ENCODE data around the gene RALGAPA1. TPM values are rescaled to one million over a fixed set of nuclear protein-coding genes. Genes with fewer than 3 reads are reported as not detected.
"Not testable (repeated sequence)": the region's sequence is repeated elsewhere in the genome, so short reads cannot be mapped to it uniquely, and the experiment has no call there.

Gene RALGAPA1
- total RNA-seq, 2 donors from 2014 or later, result 65.8 to 73.2 TPM

DNA sequence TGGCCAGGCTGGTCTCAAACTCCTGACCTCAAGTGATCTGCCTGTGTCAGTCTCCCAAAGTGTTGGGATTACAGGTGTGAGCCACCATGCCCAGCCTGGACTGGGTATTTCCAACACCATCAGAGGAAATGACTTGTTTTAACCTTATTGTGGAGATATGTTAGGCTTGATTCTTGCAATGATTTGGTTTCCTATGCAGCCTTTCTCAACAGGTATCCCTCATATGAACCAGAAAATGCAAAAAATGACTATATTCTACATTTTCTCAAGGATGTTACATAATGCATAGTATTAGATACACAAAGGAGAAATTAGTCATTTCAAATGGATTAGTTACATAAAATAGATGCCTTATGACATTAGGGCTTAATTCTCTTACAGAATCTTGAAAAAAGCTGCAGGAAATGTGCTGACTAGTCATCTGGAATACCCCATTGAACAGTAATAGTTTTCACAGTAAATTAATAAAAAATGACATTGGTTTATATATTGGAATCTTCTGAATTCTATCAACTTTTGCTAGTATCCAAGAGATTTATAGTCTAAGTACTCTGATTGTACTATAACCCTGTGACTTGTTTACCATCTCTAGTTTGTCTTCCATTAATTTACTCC is 142.6 kb downstream of the RALGAPA1 start:
- intact Hi-C loops (cut with DNase I), result no loop called here
- no peak for DNase-seq (ENCODE audit: low spot score)

DNA sequence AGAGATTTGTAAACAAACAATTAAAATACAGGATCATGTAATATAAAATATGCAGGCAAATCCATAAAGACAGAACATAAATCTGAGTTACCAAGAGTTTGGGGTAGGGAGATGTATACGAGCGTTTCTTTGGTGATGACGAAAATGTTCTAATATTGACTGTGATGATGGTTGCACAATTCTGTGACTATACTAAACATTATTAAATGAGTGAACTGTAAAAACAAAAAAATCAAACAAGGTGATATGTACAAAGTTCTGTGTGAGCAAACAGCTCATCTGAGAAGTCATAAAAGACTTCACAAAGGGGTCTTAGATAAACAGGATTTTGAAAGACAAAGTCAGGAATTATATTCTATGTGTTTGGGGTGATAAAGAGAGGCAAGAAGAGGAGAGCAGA is 147.2 kb downstream of the RALGAPA1 start:
- intact Hi-C loops (cut with DNase I), result no loop called here
- DNase-seq (ENCODE audit: low spot score), result no peak

DNA sequence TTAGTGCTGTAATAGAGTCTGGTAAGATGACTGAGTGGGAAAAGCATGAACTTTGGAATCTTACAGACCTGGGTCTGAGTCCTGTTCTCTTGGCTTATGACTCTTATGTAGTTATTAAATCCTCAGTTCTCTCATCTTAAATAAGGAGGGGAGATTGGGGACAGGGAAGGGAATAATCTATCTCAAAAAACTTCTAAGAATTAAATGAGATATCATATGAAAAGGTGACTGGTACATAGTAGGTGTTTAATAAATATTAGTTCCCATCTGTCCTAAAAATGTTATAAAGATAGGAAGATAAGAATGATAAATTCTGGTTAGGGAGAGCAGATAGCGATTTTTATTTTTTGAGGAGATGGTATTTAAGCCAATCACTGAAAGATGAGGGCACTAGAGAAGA is 156.1 kb downstream of the RALGAPA1 start:
- intact Hi-C loops (cut with DNase I), result no loop called here
- DNase-seq (ENCODE audit: low spot score), result no peak

DNA sequence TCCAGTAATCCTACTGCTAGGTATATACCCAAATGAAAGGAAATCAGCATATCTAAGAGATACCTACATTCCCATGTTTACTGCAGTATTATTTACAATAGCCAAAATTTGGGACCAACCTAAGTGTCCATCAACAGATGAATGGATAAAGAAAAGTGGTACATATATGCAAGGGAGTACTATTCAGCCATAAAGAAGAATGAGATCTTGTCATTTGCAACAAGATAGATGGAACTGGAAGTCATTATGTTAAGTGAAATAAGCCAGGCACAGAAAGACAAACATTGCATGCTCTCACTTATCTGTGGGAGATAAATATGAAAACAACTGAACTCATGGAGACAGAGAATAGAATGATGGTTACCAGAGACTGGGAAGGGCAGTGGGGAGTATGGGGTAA is 165.6 kb downstream of the RALGAPA1 start:
- intact Hi-C loops (cut with DNase I), result no loop called here
- DNase-seq (ENCODE audit: low spot score), result no peak

DNA sequence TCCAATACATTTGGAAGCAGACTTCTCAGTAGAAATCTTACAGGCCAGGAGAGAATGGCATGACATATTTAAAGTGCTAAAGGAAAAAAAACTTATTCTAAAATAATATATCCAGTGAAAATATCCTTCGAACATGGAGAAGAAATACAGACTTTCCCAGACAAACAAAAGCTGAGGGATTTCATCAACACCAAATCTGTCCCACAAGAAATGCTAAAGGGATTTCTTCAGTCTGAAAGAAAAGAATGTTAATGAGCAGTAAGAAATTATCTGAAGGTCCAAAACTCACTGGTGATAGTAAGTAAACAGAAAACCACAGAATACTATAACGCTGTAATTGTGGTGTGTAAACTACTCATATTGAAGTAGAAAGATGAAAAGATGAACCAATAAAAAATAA is 171.2 kb downstream of the RALGAPA1 start:
- intact Hi-C loops (cut with DNase I), result no loop called here
- no peak for DNase-seq (ENCODE audit: low spot score)

DNA sequence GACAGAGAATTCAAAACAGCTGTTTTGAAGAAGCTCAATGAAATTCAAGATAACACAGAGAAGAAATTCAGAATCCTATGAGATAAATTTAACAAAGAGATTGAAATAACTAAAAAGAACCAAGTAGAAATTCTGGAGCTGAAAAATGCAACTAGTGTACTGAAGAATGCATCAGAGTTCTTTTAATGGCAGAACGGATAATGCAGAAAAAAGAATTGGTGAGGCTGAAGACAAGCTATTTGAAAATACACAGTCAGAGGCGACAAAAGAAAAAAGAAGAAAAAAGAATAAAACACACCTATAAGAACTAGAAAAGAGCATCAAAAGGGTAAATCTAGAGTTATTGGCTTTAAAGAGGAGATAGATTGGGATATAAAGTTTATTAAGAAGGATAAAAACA is 171.8 kb downstream of the RALGAPA1 start:
- no peak for DNase-seq (ENCODE audit: low spot score)
- intact Hi-C loops (cut with DNase I), result no loop called here

DNA sequence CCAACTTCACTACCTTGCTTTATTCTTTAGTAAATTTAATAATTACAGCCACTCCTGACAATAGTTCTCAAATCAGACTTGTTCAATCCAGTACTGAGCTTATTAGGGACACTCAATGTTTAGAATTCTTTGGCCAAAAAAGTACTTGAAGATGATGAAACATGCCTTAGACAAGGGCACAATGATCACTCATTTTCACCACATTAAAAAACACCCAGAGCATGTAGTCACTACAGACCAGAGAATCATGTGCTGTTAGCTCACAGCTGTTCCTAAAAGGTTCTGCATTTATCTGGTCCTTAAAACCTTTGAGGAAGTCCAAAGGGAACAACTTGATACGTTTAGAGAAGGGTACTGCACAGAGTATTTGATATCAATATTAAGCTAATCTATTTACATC is 176.4 kb downstream of the RALGAPA1 start:
- DNase-seq (ENCODE audit: low spot score), result no peak
- intact Hi-C loops (cut with DNase I), result no loop called here

DNA sequence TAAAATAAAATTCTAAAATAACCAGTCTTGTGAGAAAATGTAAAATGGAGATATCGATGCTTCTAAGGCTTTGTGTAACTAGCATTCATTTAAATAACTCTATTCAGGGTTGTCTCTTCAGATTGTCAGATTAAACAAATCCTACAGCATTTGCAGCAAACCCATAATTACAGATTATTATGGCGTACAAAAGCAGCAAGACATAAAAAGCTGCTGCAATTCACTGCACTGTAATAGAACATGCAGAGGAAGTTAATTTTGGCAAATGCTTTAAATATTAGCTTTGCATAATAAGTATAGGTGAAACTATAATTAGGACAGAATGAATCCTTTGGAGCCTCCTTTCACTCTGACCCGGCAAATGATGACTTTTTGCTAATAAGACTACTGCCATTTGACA is 176.8 kb downstream of the RALGAPA1 start:
- intact Hi-C loops (cut with DNase I), result no loop called here
- DNase-seq (ENCODE audit: low spot score), result no peak

DNA sequence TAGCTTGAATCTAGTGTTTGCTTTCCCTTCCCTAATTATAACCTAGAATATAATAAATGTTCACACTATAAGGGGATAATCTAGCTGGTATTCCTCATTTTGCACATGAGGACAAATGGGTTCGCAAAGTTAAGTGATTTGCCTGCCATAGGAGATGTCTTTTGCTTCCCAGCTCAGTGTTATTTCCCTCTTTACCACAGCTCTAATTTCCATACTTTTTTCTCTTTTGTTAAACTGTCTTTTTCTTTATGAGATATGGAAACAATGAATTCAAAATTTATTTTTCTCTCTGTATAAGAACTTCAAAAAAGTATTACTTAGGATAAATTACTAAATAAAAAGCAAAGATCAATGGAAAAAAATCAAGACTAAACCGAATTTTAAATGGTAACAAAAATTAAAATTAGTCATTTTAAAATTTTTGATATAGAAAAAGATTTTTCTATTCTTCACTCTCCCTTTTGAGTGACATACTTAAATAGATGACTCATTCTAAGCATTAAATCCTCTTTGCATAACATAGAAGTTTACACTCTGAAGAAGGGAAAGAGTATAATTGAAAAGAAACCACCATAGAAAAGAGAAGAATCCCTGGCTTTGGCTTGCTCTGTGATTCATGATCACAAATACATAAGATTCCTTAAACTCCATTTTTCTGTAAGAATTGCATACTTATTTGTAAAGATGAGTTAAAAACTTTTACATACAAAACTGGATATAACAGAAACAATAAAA is 177.9 kb downstream of the RALGAPA1 start:
- intact Hi-C loops (cut with DNase I), result no loop called here
- DNase-seq (ENCODE audit: low spot score), result no peak

DNA sequence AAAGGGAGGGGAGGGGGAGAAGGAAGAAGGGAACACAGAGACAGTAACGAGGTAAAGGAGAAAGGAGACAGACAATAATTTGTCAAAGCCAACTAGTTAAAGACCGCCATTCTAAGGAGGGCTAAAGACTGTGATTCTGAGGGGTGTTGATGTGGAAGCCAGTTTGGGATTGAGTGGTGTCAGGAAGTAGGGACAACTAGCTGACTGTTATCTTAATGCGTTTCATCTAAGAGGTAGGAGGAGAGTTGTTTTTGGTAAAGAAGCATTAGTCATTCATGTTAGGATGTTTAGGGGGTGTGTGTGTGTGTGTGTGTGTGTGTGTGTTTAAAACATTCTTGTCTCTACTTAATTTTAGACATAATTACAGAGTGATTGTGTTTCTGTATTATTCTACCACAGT is 180.1 kb downstream of the RALGAPA1 start:
- intact Hi-C loops (cut with DNase I), result no loop called here
- DNase-seq (ENCODE audit: low spot score), result no peak

DNA sequence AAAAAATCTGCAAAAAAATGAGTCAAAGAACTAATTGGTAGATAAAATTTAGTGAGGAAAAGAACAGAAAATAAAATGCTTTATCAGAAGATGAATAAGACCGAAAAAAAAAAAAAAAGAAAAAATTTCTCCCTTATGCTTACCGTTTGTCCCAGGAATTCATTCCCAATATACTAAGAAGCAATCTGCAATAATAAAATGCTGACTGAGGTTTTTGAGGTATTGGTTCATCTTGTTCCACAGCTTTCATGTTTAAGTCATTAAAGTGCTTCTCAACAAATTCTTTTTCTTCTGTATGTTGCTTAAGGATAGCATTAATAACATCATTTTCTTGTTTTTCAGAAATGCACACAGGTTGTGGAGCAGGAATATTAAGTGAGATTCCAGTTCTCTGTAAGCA is 182.1 kb downstream of the RALGAPA1 start:
- DNase-seq (ENCODE audit: low spot score); intact Hi-C loops (cut with DNase I): not testable (repeated sequence)

DNA sequence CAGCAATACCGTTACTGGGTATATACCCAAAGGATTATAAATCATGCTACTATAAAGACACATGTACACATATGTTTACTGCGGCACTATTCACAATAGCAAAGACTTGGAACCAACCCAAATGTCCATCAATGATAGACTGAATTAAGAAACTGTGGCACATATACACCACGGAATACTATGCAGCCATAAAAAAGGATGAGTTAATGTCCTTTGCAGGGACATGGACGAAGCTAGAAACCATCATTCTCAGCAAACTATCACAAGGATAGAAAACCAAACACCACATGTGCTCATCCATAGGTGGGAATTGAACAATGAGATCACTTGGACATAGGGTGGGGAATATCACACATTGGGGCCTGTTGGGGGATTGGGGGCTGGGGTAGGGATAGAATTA is 187.1 kb downstream of the RALGAPA1 start:
- intact Hi-C loops (cut with DNase I); DNase-seq (ENCODE audit: low spot score): not testable (repeated sequence)

DNA sequence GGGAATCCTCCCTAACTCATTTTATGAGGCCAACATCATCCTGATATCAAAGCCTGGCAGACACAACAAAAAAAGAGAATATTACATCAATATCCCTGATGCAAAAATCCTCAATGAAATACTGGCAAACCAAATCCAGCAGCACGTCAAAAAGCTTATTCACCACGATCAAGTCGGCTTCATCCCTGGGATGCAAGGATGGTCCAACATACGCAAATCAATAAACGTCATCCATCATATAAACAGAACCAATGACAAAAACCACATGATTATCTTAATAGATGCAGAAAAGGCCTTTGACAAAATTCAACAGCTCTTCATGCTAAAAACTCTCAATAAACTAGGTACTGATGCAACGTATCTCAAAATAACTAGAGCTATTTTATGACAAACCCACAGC is 189.1 kb downstream of the RALGAPA1 start:
- DNase-seq (ENCODE audit: low spot score); intact Hi-C loops (cut with DNase I): not testable (repeated sequence)

DNA sequence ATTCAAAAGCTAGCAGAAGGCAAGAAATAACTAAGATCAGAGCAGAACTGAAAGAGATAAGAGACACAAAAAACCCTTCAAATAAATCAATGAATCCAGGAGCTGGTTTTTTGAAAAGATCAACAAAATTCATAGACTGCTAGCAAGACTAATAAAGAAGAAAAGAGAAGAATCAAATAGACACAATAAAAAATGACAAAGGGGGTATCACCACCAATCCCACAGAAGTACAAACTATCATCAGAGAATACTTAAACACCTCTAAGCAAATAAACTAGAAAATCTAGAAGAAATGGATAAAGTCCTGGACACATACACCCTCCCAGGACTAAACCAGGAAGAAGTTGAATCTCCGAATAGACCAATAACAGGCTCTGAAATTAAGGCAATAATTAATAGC is 189.6 kb downstream of the RALGAPA1 start:
- DNase-seq (ENCODE audit: low spot score); intact Hi-C loops (cut with DNase I): not testable (repeated sequence)

DNA sequence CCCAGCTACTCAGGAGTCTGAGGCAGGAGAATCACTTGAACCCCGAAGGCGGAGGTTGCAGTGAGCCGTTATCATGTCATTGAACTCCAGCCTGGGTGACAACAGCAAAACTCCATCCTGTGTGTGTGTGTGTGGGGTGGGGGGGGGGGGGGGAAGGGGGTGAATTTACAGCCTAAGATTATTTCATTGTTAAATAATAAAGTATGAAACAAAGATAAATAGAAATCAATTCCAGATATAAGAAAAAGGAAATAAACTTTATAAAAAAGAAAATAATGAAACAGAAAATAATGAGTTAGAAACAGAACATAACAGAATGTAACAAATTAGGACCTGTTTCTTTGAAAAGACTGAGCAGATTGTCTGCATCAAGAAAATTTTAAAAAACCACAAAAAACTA is 191.6 kb downstream of the RALGAPA1 start:
- DNase-seq (ENCODE audit: low spot score), result no peak
- intact Hi-C loops (cut with DNase I), result no loop called here

DNA sequence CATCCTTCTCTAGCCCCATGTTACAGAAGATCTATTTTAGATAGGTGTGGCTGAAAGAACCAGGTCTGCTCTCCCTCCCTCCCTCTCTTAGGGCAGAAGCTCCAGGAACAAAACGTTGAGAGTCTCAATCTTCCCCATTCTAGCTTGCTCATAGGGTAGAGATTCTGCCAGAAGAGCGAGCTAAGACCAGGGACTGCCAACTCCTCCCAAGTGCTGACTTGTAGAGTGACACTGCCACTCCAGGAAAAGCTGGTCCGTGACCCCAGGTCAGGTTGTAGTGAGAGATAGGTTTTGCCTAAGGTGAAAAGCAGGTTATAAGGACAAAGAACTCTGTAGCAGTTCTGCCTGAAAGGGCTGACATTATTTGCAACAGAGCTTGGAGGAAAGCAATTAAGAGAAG is 201.7 kb downstream of the RALGAPA1 start:
- intact Hi-C loops (cut with DNase I), result no loop called here
- DNase-seq (ENCODE audit: low spot score), result no peak

DNA sequence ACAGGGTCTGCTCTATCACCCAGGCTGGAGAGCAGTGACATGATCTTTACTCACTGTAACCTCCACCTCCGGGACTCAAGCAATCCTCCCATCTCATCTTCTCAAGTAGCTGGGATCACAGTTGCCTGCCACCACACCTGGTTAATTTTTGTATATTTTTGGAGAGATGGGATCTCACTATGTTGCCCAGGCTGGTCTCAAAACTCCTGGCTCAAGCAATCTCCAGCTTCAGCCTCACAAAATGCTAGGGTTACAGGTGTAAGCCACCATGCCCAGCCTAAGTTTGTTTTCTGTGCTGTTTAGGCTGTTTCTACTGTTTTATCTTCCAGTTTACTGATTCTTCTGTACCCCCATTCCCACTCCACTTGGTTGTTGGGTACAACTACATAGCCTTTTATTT is 208.8 kb downstream of the RALGAPA1 start:
- DNase-seq (ENCODE audit: low spot score), result no peak
- intact Hi-C loops (cut with DNase I), result no loop called here

DNA sequence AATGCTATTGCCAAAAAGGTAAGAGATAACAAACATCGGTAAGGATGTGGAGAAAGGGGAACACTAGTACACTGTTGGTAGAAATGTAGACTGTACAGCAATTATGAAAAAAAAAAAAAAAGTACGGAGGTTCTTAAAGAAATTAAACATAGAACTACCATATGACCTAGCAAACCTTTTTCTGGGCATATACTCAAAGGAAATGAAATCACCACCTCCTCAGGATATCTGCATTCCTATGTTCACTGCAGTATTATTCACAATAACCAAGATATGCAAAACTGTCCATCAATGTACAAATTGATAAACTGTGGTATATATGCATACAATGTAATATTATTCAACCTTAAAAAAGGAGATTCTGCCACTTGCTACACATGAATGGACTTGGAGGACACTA is 214.5 kb downstream of the RALGAPA1 start:
- DNase-seq (ENCODE audit: low spot score), result no peak
- intact Hi-C loops (cut with DNase I), result no loop called here

DNA sequence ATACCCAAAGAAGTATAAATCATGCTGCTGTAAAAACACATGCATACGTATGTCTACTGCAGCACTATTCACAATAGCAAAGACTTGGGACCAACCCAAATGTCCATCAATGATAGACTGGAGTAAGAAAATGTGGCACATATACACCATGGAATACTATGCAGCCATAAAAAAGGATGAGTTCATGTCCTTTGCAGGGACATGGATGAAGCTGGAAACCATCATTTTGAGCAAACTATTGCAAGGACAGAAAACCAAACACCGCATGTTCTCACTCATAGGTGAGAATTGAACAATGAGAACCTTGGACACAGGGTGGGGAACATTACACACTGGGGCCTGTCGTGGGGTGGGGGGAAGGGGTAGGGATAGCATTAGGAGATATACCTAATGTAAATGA is 221.7 kb downstream of the RALGAPA1 start:
- DNase-seq (ENCODE audit: low spot score); intact Hi-C loops (cut with DNase I): not testable (repeated sequence)

DNA sequence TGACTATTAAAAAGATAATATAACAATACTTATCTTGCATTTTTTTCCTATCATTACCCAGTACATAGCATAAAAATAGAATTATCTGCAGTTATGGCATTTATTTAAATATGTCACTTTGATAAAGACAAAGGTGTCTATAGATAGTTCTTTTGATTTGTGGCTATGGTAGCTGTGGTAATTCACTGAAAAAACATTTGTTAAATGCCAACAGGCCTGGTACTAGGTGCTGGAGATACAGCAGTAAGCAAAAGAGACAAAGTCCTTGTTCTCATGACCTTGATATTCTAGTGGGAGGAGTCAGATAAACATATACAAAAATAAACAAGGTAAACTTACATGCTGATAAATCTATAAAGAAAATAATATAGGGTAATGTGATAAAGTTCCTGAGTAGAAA is 230.5 kb downstream of the RALGAPA1 start:
- DNase-seq (ENCODE audit: low spot score), result no peak
- intact Hi-C loops (cut with DNase I), result no loop called here

DNA sequence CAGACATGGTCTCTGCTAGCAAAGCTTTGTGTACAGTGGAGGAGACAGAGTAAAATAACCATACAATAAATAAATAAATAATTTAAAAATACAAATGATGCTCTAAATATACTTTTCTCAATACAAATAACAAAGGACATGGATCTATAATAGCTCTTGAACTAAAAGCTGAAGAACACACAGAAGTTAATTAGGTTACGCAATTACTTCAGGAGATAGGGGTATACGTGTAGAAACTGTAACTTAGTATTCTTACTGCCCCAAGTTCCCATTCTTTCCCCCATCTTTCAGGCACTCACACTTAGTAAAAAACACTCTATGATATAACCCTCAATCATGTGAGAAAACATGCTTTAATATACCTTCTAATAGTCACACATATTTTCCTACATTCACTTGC is 231.0 kb downstream of the RALGAPA1 start:
- DNase-seq (ENCODE audit: low spot score), result no peak
- intact Hi-C loops (cut with DNase I), result no loop called here
